ENCODE results near the gene APCDD1. TPM values are rescaled to one million over a fixed set of nuclear protein-coding genes. Genes with fewer than 3 reads are reported as not detected.

The APCDD1 gene
- total and polyA plus RNA-seq, 2 of the 8 experiments (the other 6 are each of a cell fraction or from before 2014, with no cell fraction given): 2.6 to 3.6 TPM

- TF ChIP-seq ATF2 (IDR thresholded peaks at IDR 0.05; ENCODE audit: low read length): no peak
- TF ChIP-seq SIRT6 (IDR thresholded peaks at IDR 0.05; ENCODE audit: low read length): no peak
- ChIA-PET CTCF (ENCODE audit: partially characterized antibody) (interaction anchor here (1.0 to 1.6 kb wide), 3 partner anchors 8 to 106 kb away, joined by 3 to 5 read pairs (median 3); no protein-coding TSS in a partner anchor), POLR2A (ENCODE audit: partially characterized antibody) (interaction anchor here (0.6 kb wide), 1 partner anchor 17 kb away, joined by 3 read pairs; no protein-coding TSS in a partner anchor)
- H2BK120ac ChIP-seq (replicated peaks; ENCODE audit: low read depth, low read length): no peak overlapping the region
- no peaks in the 10 kb centered on the region for H3K23me2 ChIP-seq (ENCODE audit: low read depth, low read length)
- H3K9me3 ChIP-seq (ENCODE audit: insufficient read depth in 2 of 2, low read depth in 1 of 2, low read length in 1 of 2): no peaks in the 10 kb centered on the region; a peak in 1 of 4 replicates
- DNase-seq (ENCODE audit: low read depth in 1 of 2, low spot score in 2 of 2) (no peak), FAIRE-seq (no peak)
- H3K27me3 ChIP-seq (replicated peaks in 1 of 4; ENCODE audit: control insufficient read depth in 3 of 4, extremely low read depth in 1 of 4, insufficient read depth in 3 of 4, low read length in 3 of 4): no peaks in the 10 kb centered on the region; a peak in 1 of 7 replicates
- H2BK5ac ChIP-seq (ENCODE audit: low read depth, low read length): no peak overlapping the region
- no peak overlapping the region for H2AFZ ChIP-seq (ENCODE audit: low read length)
- H3K56ac ChIP-seq (replicated peaks; ENCODE audit: insufficient read length, low read depth, low read length): no peak overlapping the region
- no peak overlapping the region for H2BK12ac ChIP-seq (ENCODE audit: low read depth, low read length)
- H4K5ac ChIP-seq (ENCODE audit: insufficient read length, low read depth, low read length): no peak overlapping the region
- no peak overlapping the region for H3K14ac ChIP-seq (ENCODE audit: insufficient read length)
- no peaks in the 10 kb centered on the region for H4K20me1 ChIP-seq (replicated peaks in 1 of 2; ENCODE audit: control insufficient read depth in 1 of 2, insufficient read depth in 2 of 2, low read length in 2 of 2)
- H4K91ac ChIP-seq (replicated peaks; ENCODE audit: insufficient read length, low read length): no peak overlapping the region
- H2BK15ac ChIP-seq (ENCODE audit: low read length): no peak overlapping the region
- H3K79me2 ChIP-seq (ENCODE audit: control insufficient read depth in 1 of 2, insufficient read depth in 2 of 2, low read length in 2 of 2): no peaks in the 10 kb centered on the region
- no peak overlapping the region for H2AK5ac ChIP-seq (ENCODE audit: low read depth, low read length)
- H2BK20ac ChIP-seq (ENCODE audit: low read length): no peak overlapping the region
- H3K27ac ChIP-seq (ENCODE audit: low read depth, low read length): no peak overlapping the region
- H4K8ac ChIP-seq (ENCODE audit: extremely low read depth, insufficient read depth, low read length): no peak overlapping the region
- no peak overlapping the region for H3K23ac ChIP-seq (ENCODE audit: insufficient read length)
- no peak overlapping the region for H3K18ac ChIP-seq (ENCODE audit: extremely low read depth, low read length)
- no peak overlapping the region for H3K4me2 ChIP-seq (ENCODE audit: insufficient read depth in 1 of 2, low read depth in 2 of 2, low read length in 2 of 2)
- H3K36me3 ChIP-seq (ENCODE audit: control insufficient read depth in 2 of 4, insufficient read depth in 4 of 4, low read length in 3 of 4): no peaks in the 10 kb centered on the region
- no peak overlapping the region for H3K9ac ChIP-seq (replicated peaks in 1 of 4; ENCODE audit: extremely low read depth in 1 of 4, low read depth in 3 of 4, low read length in 3 of 4)
- no peaks in the 10 kb centered on the region for H3K4me1 ChIP-seq (replicated peaks in 1 of 4; ENCODE audit: control insufficient read depth in 3 of 4, insufficient read depth in 4 of 4, low read length in 3 of 4)
- H3K79me1 ChIP-seq (ENCODE audit: low read depth, low read length): no peaks in the 10 kb centered on the region
- H3K4ac ChIP-seq (replicated peaks; ENCODE audit: insufficient read length, low read depth, low read length): no peak overlapping the region
- no peak overlapping the region for H3K4me3 ChIP-seq (ENCODE audit: extremely low read depth in 1 of 4, insufficient read depth in 2 of 4, low read depth in 3 of 4, low read length in 4 of 4)
These were observed 36.8 kb upstream of the APCDD1 start for GRCh38 chr18:10417664-10418063.

Data from H1 (cell line).